ENCODE measurements around the gene IL4R.

GRCh38 chr16:27359615-27360014, 45.8 kb downstream of the IL4R start:
- TF ChIP-seq POLR2AphosphoS5 (IDR thresholded peaks at IDR 0.05), result no peak
- TF ChIP-seq CTCF (IDR thresholded peaks at IDR 0.05; ENCODE audit: poor library complexity, severe bottlenecking), result no peak
- TF ChIP-seq, protein P1, sequence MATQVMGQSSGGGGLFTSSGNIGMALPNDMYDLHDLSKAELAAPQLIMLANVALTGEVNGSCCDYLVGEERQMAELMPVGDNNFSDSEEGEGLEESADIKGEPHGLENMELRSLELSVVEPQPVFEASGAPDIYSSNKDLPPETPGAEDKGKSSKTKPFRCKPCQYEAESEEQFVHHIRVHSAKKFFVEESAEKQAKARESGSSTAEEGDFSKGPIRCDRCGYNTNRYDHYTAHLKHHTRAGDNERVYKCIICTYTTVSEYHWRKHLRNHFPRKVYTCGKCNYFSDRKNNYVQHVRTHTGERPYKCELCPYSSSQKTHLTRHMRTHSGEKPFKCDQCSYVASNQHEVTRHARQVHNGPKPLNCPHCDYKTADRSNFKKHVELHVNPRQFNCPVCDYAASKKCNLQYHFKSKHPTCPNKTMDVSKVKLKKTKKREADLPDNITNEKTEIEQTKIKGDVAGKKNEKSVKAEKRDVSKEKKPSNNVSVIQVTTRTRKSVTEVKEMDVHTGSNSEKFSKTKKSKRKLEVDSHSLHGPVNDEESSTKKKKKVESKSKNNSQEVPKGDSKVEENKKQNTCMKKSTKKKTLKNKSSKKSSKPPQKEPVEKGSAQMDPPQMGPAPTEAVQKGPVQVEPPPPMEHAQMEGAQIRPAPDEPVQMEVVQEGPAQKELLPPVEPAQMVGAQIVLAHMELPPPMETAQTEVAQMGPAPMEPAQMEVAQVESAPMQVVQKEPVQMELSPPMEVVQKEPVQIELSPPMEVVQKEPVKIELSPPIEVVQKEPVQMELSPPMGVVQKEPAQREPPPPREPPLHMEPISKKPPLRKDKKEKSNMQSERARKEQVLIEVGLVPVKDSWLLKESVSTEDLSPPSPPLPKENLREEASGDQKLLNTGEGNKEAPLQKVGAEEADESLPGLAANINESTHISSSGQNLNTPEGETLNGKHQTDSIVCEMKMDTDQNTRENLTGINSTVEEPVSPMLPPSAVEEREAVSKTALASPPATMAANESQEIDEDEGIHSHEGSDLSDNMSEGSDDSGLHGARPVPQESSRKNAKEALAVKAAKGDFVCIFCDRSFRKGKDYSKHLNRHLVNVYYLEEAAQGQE (IDR thresholded peaks at IDR 0.05; ENCODE audit: borderline replicate concordance), result no peak
- no peak for TF ChIP-seq RAD21 (conservative IDR thresholded peaks at IDR 0.05)
- no peak for TF ChIP-seq EZH2 (IDR thresholded peaks at IDR 0.05; ENCODE audit: borderline replicate concordance, insufficient read depth, low read length, poor library complexity, severe bottlenecking)
- no peak for TF ChIP-seq EP300 (conservative IDR thresholded peaks at IDR 0.05; ENCODE audit: poor library complexity, severe bottlenecking)
